GM18498 (cell line): Measurements from ENCODE around the gene CXCL8.

Experiments
- ATAC-seq: cut with Tn5 transposase; IDR thresholded peaks from one replicate; pipeline ENCODE4 v1.9.1; 2021; ENCODE audit warnings: mild to moderate bottlenecking, moderate library complexity; ENCODE audit not compliant: unreplicated experiment

Gene CXCL8

GRCh38 chr4:73788411-73788810, 48.0 kb downstream of the CXCL8 start:
- no peak for ATAC-seq
